CD4-positive, CD25-positive, alpha-beta regulatory T cell (primary cell): Measurements from ENCODE around the gene CYP4F11. TPM values are rescaled to one million over a fixed set of nuclear protein-coding genes. Genes with fewer than 3 reads are reported as not detected.
"Not testable (repeated sequence)": the region's sequence is repeated elsewhere in the genome, so short reads cannot be mapped to it uniquely, and the experiment has no call there.

Experiments
- ATAC-seq, 2 donors: fragments of 150-1000 bp; cut with Tn5 transposase; one replicate each; pipeline ENCODE4 v1.10.0; 2021; ENCODE audit warnings: low read depth in 2 of 2, moderate number of reproducible peaks in 2 of 2, moderate library complexity in 1 of 2
- DNase-seq, 3 donors: peaks; one replicate each; pipeline versions ENCODE4 v3.0.0 to v3.0.0-alpha.2; 2012 to 2022; ENCODE audit warnings: mixed read lengths in 1 of 3
- H3K27ac ChIP-seq: one replicate; pipeline ENCODE4 v1.7.0; 2013; ENCODE audit warnings: mild to moderate bottlenecking, low read length; ENCODE audit not compliant: insufficient read depth, poor library complexity, severe bottlenecking
- H3K27me3 ChIP-seq: one replicate; pipeline ENCODE4 v1.7.0; 2013; ENCODE audit warnings: low read length; ENCODE audit not compliant: control insufficient read depth, insufficient read depth
- H3K36me3 ChIP-seq: one replicate; pipeline ENCODE4 v1.7.0; 2013; ENCODE audit warnings: mild to moderate bottlenecking, low read length, moderate library complexity; ENCODE audit not compliant: control insufficient read depth, insufficient read depth
- H3K4me1 ChIP-seq: 2 replicates; pipeline ENCODE4 v1.7.0; 2013; ENCODE audit warnings: mild to moderate bottlenecking, low read length; ENCODE audit not compliant: insufficient read depth, control insufficient read depth, poor library complexity, severe bottlenecking
- H3K4me3 ChIP-seq: one replicate; pipeline ENCODE4 v1.7.0; 2013; ENCODE audit warnings: low read depth, mild to moderate bottlenecking, low read length, moderate library complexity
- H3K9me3 ChIP-seq, 2 experiments: 1 replicate in 1 of 2; 2 replicates in 1 of 2; pipeline ENCODE4 v1.7.0; 2013; ENCODE audit warnings: low read length in 2 of 2, mild to moderate bottlenecking in 1 of 2, moderate library complexity in 1 of 2; ENCODE audit not compliant: control insufficient read depth in 2 of 2
- H3K27ac Mint-ChIP-seq, 3 donors: one replicate each; pipeline ENCODE4 v1.8.0; 2020 to 2022; ENCODE audit warnings: mild to moderate bottlenecking in 3 of 3, mixed read lengths in 3 of 3, moderate library complexity in 2 of 3
- H3K27me3 Mint-ChIP-seq: one replicate; pipeline ENCODE4 v1.8.0; 2022; ENCODE audit warnings: mild to moderate bottlenecking, mixed read lengths
- H3K36me3 Mint-ChIP-seq: one replicate; pipeline ENCODE4 v1.8.0; 2020; ENCODE audit warnings: mixed read lengths
- H3K4me1 Mint-ChIP-seq, 4 donors: one replicate each; pipeline ENCODE4 v1.8.0; 2020 to 2022; ENCODE audit warnings: mixed read lengths in 4 of 4, mild to moderate bottlenecking in 1 of 4
- H3K4me3 Mint-ChIP-seq, 4 donors: one replicate each; pipeline ENCODE4 v1.8.0; 2020 to 2022; ENCODE audit warnings: mild to moderate bottlenecking in 4 of 4, mixed read lengths in 4 of 4, moderate library complexity in 3 of 4
- H3K9me3 Mint-ChIP-seq, 7 donors: one replicate each; pipeline ENCODE4 v1.8.0; 2020 to 2022; ENCODE audit warnings: mixed read lengths in 7 of 7, mild to moderate bottlenecking in 3 of 7, moderate library complexity in 2 of 7
- polyA plus RNA-seq, 4 donors: library from polyadenylated mRNA; unstranded; fragments of 300-500 nt; fragmentation: Illumina TruSeq; gene quantifications; one replicate each; pipeline ENCODE4 v1.2.3, GENCODE V29; 2021
- total RNA-seq: library from RNA; stranded (reverse); gene quantifications from one replicate; pipeline ENCODE4 v1.2.3, GENCODE V29; 2022

The CYP4F11 gene
- total and polyA plus RNA-seq, 5 donors from 2014 or later: not detected

DNA sequence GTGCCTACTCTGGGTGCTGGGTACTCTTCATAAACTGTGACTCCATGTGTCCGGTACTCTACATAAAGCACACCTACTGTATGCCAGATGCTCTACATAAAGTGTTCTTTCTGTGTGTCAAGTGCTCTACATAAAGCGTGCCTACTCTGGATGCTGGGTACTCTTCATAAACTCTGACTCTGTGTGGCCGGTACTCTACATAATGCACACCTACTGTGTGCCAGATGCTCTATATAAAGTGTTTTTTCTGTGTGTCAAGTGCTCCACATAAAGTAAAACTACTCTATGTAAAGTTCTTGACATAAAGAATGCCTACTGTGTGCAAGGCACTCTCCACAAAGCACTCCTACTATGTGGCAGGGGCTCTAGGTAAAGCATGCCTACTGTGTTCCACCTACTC, 1.8 kb upstream of the CYP4F11 start:
- Histone ChIP-seq H3K36me3 (no peaks in the 10 kb centered on the region), H3K4me3 (no peak overlapping the region), H3K4me1 (no peaks in the 10 kb centered on the region), H3K9me3 (peaks cover 0 to 3% of the 10 kb centered on the region in 2 experiments), H3K27ac (no peak overlapping the region), H3K27me3 (no peaks in the 10 kb centered on the region)
- ATAC-seq (no peak), DNase-seq (no peak)
- Mint-ChIP-seq H3K4me1 (no peaks in the 10 kb centered on the region), H3K27ac (no peak overlapping the region), H3K36me3 (no peaks in the 10 kb centered on the region), H3K27me3 (peaks cover 16% of the 10 kb centered on the region), H3K9me3 (peaks cover 0 to 2% (median 0%) of the 10 kb centered on the region in 7 donors), H3K4me3 (no peak overlapping the region)

DNA sequence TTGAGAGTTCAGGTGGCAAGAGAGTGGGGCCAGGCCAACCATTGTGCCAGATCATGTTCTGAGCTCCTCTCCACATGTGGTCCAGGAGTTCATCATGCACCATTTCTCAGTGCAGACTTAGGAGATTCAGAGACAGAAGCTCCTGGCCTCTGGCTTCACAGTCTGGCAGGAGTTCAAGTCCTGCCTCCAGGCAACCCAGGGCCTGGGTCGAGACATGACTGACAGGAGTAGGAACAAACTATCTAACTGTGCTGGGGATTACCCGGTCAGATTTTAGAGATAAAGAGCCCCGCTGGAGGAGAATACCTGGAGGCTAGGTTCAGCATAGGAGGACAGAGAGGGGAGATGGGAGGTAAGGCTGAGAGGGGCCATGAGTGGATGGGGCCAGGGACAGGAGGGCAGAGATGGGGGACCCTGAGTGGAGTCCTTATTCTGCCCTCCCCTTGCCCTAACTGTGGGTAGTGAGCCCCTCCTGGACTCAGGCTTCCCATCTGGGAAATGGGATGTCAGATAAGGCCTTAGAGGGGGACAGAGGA, 906 bp upstream of the CYP4F11 start:
- H3K9me3 Mint-ChIP-seq: peaks cover 0 to 4% (median 0%) of the 10 kb centered on the region in 7 donors
- H3K4me1 ChIP-seq: no peaks in the 10 kb centered on the region

DNA sequence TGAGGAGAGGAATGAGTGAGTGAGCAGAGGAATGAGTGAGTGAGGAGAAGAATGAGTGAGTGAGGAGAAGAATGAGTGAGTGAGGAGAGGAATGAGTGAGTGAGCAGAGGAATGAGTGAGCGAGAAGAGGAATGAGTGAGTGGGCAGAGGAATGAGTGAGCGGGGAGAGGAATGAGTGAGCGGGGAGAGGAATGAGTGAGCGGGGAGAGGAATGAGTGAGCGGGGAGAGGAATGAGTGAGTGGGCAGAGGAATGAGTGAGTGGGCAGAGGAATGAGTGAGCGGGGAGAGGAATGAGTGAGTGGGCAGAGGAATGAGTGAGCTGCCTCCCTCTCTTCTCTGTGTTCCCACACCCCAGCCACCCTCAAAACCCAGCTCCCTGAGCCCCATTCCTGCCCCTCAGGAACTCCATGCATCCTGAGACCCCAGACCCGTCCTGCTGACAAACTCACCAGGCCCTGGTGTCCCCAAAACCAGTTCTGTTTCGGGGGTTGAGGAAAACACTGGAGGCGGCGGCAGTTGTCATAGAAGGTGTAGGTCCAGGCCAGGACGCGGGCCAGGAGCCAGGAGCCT, 483 bp downstream of the CYP4F11 start:
- H3K36me3 ChIP-seq, ATAC-seq, H3K4me1 Mint-ChIP-seq, H3K9me3 ChIP-seq, H3K27ac ChIP-seq, DNase-seq, H3K4me3 ChIP-seq, H3K9me3 Mint-ChIP-seq, H3K27ac Mint-ChIP-seq, H3K4me1 ChIP-seq, H3K36me3 Mint-ChIP-seq, H3K27me3 ChIP-seq, H3K4me3 Mint-ChIP-seq: not testable (repeated sequence)
- H3K27me3 Mint-ChIP-seq: peaks cover 20% of the 10 kb centered on the region

More for the DNA sequence above, 906 bp upstream of the CYP4F11 start:
- no peak overlapping the region for H3K27ac ChIP-seq
- no peak overlapping the region for H3K4me3 ChIP-seq
- Mint-ChIP-seq H3K27ac (no peak overlapping the region), H3K27me3 (peaks cover 16% of the 10 kb centered on the region), H3K36me3 (no peaks in the 10 kb centered on the region), H3K4me3 (no peak overlapping the region), H3K4me1 (no peaks in the 10 kb centered on the region)
- ATAC-seq: no peak
- no peak for DNase-seq
- no peaks in the 10 kb centered on the region for H3K27me3 ChIP-seq
- H3K9me3 ChIP-seq: peaks cover 0 to 3% of the 10 kb centered on the region in 2 experiments
- no peaks in the 10 kb centered on the region for H3K36me3 ChIP-seq

DNA sequence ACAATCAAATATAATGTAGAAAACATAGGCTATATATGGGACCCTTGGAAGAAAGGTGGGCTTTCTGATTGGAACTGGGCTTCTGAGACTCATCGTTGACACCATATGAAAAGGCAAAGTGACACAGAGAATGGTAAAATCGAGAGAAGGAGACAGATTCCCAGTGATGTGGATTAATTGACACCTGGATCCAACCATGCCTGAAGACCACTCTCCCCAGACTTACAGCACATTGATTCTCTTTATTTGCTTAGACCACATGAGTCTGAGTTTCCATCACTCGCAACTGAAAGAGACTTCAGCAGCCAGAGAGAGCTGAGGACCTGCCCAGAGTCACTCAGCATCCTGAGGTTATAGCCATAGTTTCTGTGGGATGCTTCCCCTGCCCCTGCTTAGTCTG, 6.0 kb downstream of the CYP4F11 start:
- Mint-ChIP-seq H3K9me3 (peaks cover 0 to 4% (median 0%) of the 10 kb centered on the region in 7 donors), H3K27ac (no peak overlapping the region), H3K27me3 (peaks cover 9% of the 10 kb centered on the region), H3K36me3 (peaks cover 4% of the 10 kb centered on the region), H3K4me3 (no peak overlapping the region), H3K4me1 (no peaks in the 10 kb centered on the region)
- Histone ChIP-seq H3K9me3 (no peaks in the 10 kb centered on the region), H3K4me1 (no peaks in the 10 kb centered on the region), H3K27ac (no peak overlapping the region), H3K4me3 (no peak overlapping the region), H3K27me3 (peaks cover 7% of the 10 kb centered on the region), H3K36me3 (no peaks in the 10 kb centered on the region)
- DNase-seq (no peak), ATAC-seq (no peak)

DNA sequence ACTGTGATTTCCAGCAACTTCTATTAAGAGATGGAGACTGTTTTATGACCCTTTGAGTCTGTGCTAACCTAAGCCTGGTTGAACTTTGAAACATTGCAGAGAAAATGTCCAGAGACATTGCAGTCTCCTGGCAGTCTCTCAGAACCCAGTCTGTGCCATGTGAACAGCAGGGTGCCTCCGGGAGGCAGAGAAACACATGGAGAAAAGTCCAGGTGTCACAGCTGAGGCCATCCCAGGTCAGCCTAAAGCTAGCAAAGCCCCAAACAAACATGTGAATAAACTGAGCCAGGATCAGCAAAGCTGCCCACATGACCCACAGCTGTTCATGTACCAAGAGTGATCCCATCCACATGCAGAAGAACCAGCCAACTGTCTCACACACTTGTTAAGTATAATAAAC, 7.8 kb downstream of the CYP4F11 start:
- no peaks in the 10 kb centered on the region for H3K4me1 Mint-ChIP-seq
- ATAC-seq (no peak), DNase-seq (no peak)
- peaks cover 9% of the 10 kb centered on the region for H3K27me3 Mint-ChIP-seq
- peaks cover 4% of the 10 kb centered on the region for H3K36me3 Mint-ChIP-seq
- Histone ChIP-seq H3K36me3 (no peaks in the 10 kb centered on the region), H3K27me3 (peaks cover 7% of the 10 kb centered on the region), H3K4me1 (no peaks in the 10 kb centered on the region), H3K4me3 (no peak overlapping the region), H3K9me3 (no peaks in the 10 kb centered on the region), H3K27ac (no peak overlapping the region)
- no peak overlapping the region for H3K4me3 Mint-ChIP-seq
- H3K27ac Mint-ChIP-seq: no peak overlapping the region
- H3K9me3 Mint-ChIP-seq: peaks cover 0 to 4% (median 0%) of the 10 kb centered on the region in 7 donors

DNA sequence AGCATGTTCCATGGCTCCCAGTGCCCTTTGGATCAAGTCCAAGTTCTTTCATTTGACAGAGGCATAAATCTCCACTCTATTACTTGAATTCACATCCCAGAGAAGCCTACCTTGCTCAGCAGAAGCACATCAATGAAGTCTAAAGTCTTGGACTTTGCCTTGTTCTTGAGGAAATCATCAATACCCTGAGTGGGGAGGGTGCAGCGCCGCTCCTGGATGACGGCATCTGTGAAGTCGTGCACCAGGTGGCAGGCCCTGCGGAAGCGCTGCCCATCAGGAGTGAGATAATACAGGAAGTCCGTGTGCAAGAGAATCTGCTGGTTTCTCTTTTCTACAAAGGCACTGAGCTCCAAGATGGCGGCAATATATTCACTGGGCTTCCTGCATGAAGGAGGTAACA, 10.6 kb downstream of the CYP4F11 start:
- Mint-ChIP-seq H3K36me3 (no peaks in the 10 kb centered on the region), H3K27ac (no peak overlapping the region), H3K4me1 (peaks cover 0 to 5% (median 0%) of the 10 kb centered on the region in 4 donors), H3K27me3 (peaks cover 16% of the 10 kb centered on the region), H3K4me3 (no peak overlapping the region), H3K9me3 (peaks cover 0 to 1% (median 0%) of the 10 kb centered on the region in 7 donors)
- Histone ChIP-seq H3K36me3 (no peaks in the 10 kb centered on the region), H3K4me3 (no peak overlapping the region), H3K4me1 (no peaks in the 10 kb centered on the region), H3K27me3 (peaks cover 7% of the 10 kb centered on the region), H3K27ac (no peak overlapping the region), H3K9me3 (no peaks in the 10 kb centered on the region)
- ATAC-seq (no peak), DNase-seq (no peak)

DNA sequence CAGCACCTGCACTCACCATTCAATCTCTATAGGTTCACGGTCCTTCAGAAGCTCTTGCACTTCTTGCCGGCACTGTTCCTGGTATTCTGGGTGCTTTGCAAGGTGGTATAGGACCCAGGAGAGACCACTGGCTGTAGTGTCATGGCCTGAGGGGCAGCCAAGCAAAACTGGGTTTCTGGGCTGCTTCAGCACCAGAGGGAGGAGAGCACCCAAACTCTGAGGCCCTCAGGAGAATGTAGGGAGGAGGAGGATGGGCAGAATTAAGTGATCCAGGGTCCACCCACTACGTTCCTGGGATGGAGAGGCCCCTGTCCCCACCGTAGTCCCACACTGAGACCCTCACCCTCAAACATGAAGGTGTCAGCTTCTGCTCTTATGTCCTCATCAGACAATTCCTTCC, 12.3 kb downstream of the CYP4F11 start:
- no peaks in the 10 kb centered on the region for H3K4me1 ChIP-seq
- Mint-ChIP-seq H3K36me3 (no peaks in the 10 kb centered on the region), H3K27me3 (peaks cover 20% of the 10 kb centered on the region), H3K9me3 (peaks cover 0 to 2% (median 0%) of the 10 kb centered on the region in 7 donors), H3K4me1 (peaks cover 0 to 5% (median 0%) of the 10 kb centered on the region in 4 donors), H3K4me3 (no peak overlapping the region), H3K27ac (no peak overlapping the region)
- peaks cover 7% of the 10 kb centered on the region for H3K27me3 ChIP-seq
- no peaks in the 10 kb centered on the region for H3K9me3 ChIP-seq
- no peak for DNase-seq
- H3K27ac ChIP-seq: no peak overlapping the region
- no peak for ATAC-seq
- H3K4me3 ChIP-seq: no peak overlapping the region
- H3K36me3 ChIP-seq: no peaks in the 10 kb centered on the region

DNA sequence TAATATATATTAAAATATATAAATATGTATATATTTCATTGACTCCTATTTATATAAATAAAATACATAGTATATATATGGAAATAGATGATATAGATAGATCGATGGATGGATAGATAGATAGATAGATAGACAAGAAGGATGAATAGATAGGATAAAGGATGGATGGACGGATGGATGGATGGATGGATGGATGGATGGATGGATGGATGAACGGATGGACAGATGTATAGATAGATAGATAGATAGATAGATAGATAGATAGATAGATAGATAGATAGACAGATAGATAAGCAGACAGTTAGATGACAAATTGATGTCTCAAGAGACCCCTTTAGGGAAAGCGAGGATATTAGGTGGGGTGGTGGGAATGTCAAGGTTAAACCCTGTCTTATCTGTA, 15.1 kb downstream of the CYP4F11 start:
- peaks cover 9 to 11% of the 10 kb centered on the region in 2 experiments for H3K9me3 ChIP-seq
- Mint-ChIP-seq H3K9me3 (peaks cover 0 to 8% (median 3%) of the 10 kb centered on the region in 7 donors), H3K4me3 (no peak overlapping the region), H3K4me1 (peaks cover 0 to 5% (median 0%) of the 10 kb centered on the region in 4 donors), H3K27ac (no peak overlapping the region), H3K36me3 (no peaks in the 10 kb centered on the region), H3K27me3 (peaks cover 25% of the 10 kb centered on the region)
- no peak for ATAC-seq
- no peak for DNase-seq
- H3K27ac ChIP-seq: no peak overlapping the region
- no peak overlapping the region for H3K4me3 ChIP-seq
- peaks cover 15% of the 10 kb centered on the region for H3K27me3 ChIP-seq
- no peaks in the 10 kb centered on the region for H3K4me1 ChIP-seq
- no peaks in the 10 kb centered on the region for H3K36me3 ChIP-seq
